GM12878 (cell line): ENCODE results near the gene FUS.

Source experiments
- CBX3 ChIP-seq: fragments of 200-600 bp; sonication (generic); IDR thresholded peaks from 2 replicates; pipeline ENCODE4 v1.6.1; 2016; ENCODE audit warnings: low read depth, borderline replicate concordance
- CEBPB ChIP-seq, 2 experiments: fragments of 150-350 bp in 1 of 2; IDR thresholded peaks; 2 replicates each; pipeline ENCODE4 v1.6.1; 2012 to 2014; ENCODE audit warnings: low read depth in 2 of 2, low read length in 2 of 2, borderline replicate concordance in 1 of 2, inconsistent platforms in 1 of 2
- CHD1 ChIP-seq: IDR thresholded peaks from 2 replicates; pipeline ENCODE4 v1.6.1; 2012; ENCODE audit warnings: low read depth, low read length, improper control_type of control experiment
- CREM ChIP-seq: IDR thresholded peaks from 2 replicates; pipeline ENCODE4 v1.6.1; 2014; ENCODE audit warnings: antibody characterized with exemption, low read depth
- CTCF ChIP-seq, 3 experiments: IDR thresholded peaks in 2 of 3; conservative IDR thresholded peaks in 1 of 3; 2 replicates each; pipeline ENCODE4 v1.5.1; 2011; ENCODE audit warnings: low read depth in 3 of 3, low read length in 3 of 3, mild to moderate bottlenecking in 3 of 3, control low read depth in 2 of 3, moderate library complexity in 2 of 3, inconsistent platforms in 1 of 3, mixed read lengths in 1 of 3; ENCODE audit not compliant: control insufficient read depth in 2 of 3, insufficient read depth in 1 of 3; ENCODE audit errors: extremely low read depth in 1 of 3
- ESRRA ChIP-seq: IDR thresholded peaks from 2 replicates; pipeline ENCODE4 v1.6.1; 2012; ENCODE audit warnings: mild to moderate bottlenecking, low read length, improper control_type of control experiment
- POLR2A ChIP-seq: IDR thresholded peaks from 2 replicates; pipeline ENCODE4 v1.6.1; 2011; ENCODE audit warnings: low read depth, mild to moderate bottlenecking, low read length
- POLR2AphosphoS2 ChIP-seq: IDR thresholded peaks from 2 replicates; pipeline ENCODE4 v1.6.1; 2011; ENCODE audit warnings: low read depth, mild to moderate bottlenecking, low read length, improper control_type of control experiment, moderate library complexity
- POLR2AphosphoS5 ChIP-seq: IDR thresholded peaks from 2 replicates; pipeline ENCODE4 v1.6.1; 2011; ENCODE audit warnings: mild to moderate bottlenecking, low read length, inconsistent platforms
- REST ChIP-seq: IDR thresholded peaks from 2 replicates; pipeline ENCODE4 v1.6.1; 2012; ENCODE audit warnings: mild to moderate bottlenecking, low read depth, low read length
- ZBTB11 ChIP-seq: fragments of 450-650 bp; formaldehyde crosslinking; IDR thresholded peaks from 2 replicates; pipeline ENCODE4 v1.5.0; 2022; ENCODE audit warnings: mild to moderate bottlenecking, missing genetic modification characterization
- ZNF274 ChIP-seq: IDR thresholded peaks from one replicate; pipeline ENCODE4 v1.8.0; 2011; ENCODE audit not compliant: insufficient read length, insufficient read depth
- ZNF384 ChIP-seq: IDR thresholded peaks from 2 replicates; pipeline ENCODE4 v1.6.1; 2012; ENCODE audit warnings: low read depth, mild to moderate bottlenecking, low read length, improper control_type of control experiment, borderline replicate concordance

DNA sequence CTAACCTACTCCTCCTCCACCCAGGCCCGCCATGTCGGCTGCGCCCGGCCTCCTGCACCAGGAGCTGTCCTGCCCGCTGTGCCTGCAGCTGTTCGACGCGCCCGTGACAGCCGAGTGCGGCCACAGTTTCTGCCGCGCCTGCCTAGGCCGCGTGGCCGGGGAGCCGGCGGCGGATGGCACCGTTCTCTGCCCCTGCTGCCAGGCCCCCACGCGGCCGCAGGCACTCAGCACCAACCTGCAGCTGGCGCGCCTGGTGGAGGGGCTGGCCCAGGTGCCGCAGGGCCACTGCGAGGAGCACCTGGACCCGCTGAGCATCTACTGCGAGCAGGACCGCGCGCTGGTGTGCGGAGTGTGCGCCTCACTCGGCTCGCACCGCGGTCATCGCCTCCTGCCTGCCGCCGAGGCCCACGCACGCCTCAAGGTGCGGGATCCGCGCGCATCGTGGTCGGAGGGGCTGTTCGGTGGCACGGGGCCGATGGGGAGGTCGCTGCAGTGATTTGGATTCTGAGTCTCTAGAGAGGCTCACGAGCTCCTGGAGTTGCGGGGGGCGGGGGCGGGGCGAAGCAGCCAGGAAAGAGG lies 34.9 kb downstream of the FUS start:
- TF ChIP-seq CTCF (IDR thresholded peaks at IDR 0.05 in 2 of 3, conservative IDR thresholded peaks at IDR 0.05 in 1 of 3; ENCODE audit: control insufficient read depth in 2 of 3, extremely low read depth in 1 of 3, insufficient read depth in 1 of 3, low read depth in 3 of 3, low read length in 3 of 3), result no peak
- no peak for TF ChIP-seq CREM
- TF ChIP-seq POLR2AphosphoS5, result no peak
- TF ChIP-seq POLR2A, result no peak
- no peak for TF ChIP-seq REST
- no peak for TF ChIP-seq CEBPB (IDR thresholded peaks at IDR 0.05; ENCODE audit: borderline replicate concordance in 1 of 2, low read depth in 2 of 2, low read length in 2 of 2)
- no peak for TF ChIP-seq ZBTB11
- TF ChIP-seq CBX3, result no peak
- TF ChIP-seq ZNF274, result no peak
- TF ChIP-seq CHD1, result no peak
- TF ChIP-seq POLR2AphosphoS2, result no peak
- TF ChIP-seq ZNF384, result no peak
- no peak for TF ChIP-seq ESRRA
